ENCODE results near the gene TEDDM1.
"Not testable (repeated sequence)": the region's sequence is repeated elsewhere in the genome, so short reads cannot be mapped to it uniquely, and the experiment has no call there.

Gene TEDDM1

GRCh38 chr1:182405578-182405977 is 5.1 kb upstream of the TEDDM1 start:
- DNase-seq, result no peak

DNA sequence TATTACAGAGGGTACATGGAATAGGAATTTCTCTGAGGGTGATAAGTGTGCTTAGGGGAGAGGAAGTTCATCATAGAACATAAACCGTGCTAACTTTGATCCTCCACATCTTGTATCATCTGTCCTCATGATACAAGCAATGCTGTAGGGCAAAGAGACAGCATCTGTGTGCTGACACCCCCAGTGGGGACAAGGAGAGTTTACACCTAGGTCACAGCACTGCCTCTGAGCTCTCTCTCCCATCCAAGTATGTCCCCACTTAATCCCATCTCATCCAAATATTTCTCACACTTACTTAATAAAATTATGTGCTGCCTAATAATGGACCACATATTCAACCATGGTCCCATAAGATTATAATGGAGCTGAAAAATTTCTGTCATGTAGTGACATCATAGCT is 4.3 kb upstream of the TEDDM1 start:
- no peak for DNase-seq

- no peak for DNase-seq
Measured at GRCh38 chr1:182397653-182398393, 2.6 kb downstream of the TEDDM1 start.

DNA sequence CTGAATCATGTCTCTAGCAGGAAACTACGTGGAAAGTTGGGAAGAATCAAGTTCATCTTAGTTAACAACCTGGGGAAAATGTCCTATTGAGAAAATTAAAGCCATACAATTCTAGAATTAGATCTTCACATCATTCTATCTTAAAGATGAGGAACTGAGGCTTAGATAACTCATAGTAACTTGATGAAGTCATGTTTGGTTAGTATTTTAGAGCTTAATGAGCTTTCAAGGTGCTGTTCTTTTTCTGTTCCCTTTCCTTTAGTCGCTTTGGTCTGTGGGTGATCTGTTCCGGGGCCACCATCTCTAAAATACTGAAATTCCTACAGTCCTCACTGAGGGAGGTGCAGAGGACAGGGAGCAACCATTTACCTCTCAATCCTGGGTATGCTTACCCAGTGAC is 4.6 kb downstream of the TEDDM1 start:
- DNase-seq, result no peak

GRCh38 chr1:182394055-182394775 is 6.3 kb downstream of the TEDDM1 start:
- DNase-seq, result no peak

- DNase-seq, result no peak
Measured at GRCh38 chr1:182392050-182393028, 8.1 kb downstream of the TEDDM1 start.

DNA sequence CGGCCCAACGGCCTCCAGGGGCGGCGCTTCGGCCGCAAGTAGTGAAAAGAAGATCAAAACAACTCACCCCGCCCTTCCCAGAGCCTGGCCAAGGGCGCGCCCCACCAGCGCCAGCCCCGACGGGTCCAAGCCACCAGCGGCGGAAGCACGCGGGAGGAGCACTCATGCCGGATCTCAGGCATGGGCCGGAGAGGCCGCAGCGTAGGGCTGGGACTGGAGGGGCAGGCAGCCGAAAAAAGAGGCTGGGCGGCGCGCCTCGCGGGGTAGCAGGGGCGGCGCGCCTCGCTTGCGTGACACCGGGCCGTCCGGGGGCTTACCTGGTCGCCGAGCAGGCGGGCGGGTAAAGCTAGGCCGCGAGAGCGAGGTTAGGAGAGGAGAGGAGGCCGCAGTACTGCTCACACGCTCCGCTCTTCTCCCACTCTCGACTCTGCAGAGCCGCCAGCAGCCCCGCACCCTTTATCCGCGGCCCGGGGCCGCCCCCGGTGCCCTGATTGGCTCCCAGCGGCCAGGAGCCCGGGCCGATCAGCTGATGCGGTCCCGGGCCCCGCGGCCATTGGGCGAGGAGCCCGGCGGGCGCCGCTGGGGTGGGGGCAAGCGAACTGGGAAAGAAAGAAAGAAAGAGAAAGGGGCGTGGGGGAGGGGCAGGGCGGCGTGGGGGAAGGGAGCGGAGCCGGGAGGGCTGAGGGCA is 9.0 kb downstream of the TEDDM1 start, which contains the start of gene GLUL:
Gene GLUL, minus strand, starts transcription at position 429 of the 688 bp plus-strand sequence. CDS start 3,053 bp downstream, outside the sequence.
- peak; percentile 84 to 92 for DNase-seq

DNA sequence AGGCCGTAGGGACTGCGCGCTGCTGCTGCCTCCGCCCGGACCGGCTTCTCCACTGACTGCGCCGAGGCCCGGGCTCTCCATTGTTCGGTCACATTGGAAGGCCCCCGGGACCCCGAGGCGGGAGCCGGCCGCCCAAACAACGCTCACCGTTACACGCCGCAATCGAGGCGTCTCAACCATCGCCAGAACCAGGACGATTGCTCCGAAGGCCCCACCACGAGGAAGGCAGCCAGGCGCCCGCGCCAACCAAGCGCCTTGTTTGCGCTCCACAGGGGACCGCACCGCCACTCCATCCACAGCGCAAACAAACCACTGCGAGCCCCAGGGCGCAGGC is 9.5 kb downstream of the TEDDM1 start:
- DNase-seq, result no peak

GRCh38 chr1:182389619-182390047 is 10.8 kb downstream of the TEDDM1 start:
- DNase-seq, result no peak

- no peak for DNase-seq
Measured at GRCh38 chr1:182388392-182389134, 11.9 kb downstream of the TEDDM1 start.

GRCh38 chr1:182387566-182387965 is 12.9 kb downstream of the TEDDM1 start:
- no peak for DNase-seq

GRCh38 chr1:182386980-182387379 is 13.5 kb downstream of the TEDDM1 start:
- no peak for DNase-seq

- DNase-seq, result no peak
Measured at GRCh38 chr1:182385885-182386853, 14.3 kb downstream of the TEDDM1 start.

DNA sequence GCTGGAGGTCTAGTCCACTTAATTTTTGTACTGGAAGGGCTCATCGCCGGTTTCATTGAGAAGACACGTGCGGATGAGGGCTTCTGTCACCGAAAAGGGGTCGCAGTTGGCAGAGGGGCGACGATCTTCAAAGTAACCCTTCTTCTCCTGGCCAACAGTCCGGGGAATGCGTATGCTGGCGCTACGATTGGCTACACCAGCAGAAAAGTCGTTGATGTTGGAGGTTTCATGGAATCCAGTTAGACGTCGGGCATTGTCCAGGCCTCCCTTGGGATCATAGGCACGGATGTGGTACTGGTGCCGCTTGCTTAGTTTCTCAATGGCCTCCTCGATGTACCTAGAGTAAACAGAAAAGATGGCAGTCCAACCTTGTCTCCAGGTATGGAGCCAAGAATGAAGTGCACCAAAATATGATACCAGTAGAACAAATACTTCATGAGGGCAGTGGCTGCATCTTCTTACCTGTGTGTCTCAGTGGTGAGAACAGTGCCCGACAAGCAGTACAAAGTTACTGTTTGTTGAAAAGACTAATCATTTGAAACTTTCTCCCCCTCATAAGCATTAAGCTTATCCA is 16.0 kb downstream of the TEDDM1 start:
- no peak for DNase-seq

DNA sequence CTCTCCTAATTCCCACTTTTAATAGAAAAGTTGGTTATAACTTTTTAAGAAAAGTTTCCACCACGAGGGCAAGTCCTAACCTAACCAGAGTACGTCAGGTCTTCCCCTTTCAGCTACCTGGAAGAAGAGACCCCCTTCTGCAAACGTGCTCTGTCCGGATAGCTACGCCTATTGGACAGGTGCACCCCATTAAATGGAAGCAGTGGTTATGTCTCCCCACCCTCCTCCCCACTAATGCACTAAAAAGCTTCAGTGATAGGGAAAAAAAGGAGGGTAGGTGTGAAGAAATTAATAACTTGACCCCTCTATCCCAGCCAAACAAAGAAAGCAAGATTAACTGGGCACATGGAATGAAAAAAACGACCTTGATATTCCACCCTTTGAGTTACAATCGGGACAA is 16.5 kb downstream of the TEDDM1 start:
- no peak for DNase-seq

- no peak for DNase-seq
Measured at GRCh38 chr1:182383037-182383661, 17.3 kb downstream of the TEDDM1 start.

GRCh38 chr1:182381962-182382819 is 18.3 kb downstream of the TEDDM1 start:
- no peak for DNase-seq

DNA sequence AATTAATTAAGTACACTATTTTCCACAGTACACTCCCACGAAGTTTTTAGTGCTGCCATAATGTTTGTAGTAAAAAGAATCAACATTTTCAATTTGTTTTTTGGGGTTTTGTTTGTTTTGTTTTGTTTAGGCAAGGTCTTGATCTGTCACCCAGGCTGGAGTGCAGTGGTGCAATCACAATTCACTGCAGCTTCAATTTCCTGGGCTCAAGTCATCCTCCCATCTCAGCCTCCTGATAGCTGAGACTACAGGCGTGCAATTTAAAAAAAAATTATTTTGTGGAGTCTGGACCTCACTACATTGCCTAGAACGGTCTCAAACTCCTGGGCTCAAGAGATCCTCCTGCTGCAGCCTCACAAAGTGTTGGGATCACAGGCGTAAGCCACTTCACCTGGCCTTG is 20.3 kb downstream of the TEDDM1 start:
- no peak for DNase-seq

DNA sequence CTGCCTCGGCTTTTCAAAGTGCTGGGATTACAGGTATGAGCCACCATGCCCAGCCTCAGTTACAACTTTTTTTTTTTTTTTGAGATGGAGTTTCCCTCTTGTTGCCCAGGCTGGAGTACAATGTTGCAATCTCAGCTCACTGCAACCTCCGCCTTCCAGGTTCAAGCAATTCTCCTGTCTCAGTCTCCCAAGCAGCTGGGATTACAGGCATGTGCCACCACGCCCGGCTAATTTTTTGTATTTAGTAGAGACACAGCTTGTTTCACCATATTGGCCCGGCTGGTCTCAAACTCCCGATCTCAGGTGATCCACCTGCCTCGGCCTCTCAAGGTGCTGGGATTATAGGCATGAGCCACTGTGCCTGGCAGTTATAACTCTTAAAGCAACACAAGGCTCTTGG is 20.7 kb downstream of the TEDDM1 start:
- not testable (repeated sequence) for DNase-seq
